CD4-positive, alpha-beta memory T cell (primary cell): Measurements from ENCODE around the gene RGMB. TPM values are rescaled to one million over a fixed set of nuclear protein-coding genes. Genes with fewer than 3 reads are reported as not detected.
"Not testable (repeated sequence)": the region's sequence is repeated elsewhere in the genome, so short reads cannot be mapped to it uniquely, and the experiment has no call there.

ENCODE experiments used
- CTCF ChIA-PET: fragments of 350-600 bp; sonication (Branson Sonifier 250); formaldehyde crosslinking; loops from one replicate; lab custom pipeline; 2021; ENCODE audit warnings: inconsistent platforms; ENCODE audit not compliant: partially characterized antibody; lab: Charles Lee
- POLR2A ChIA-PET: fragments of 350-600 bp; sonication (Branson Sonifier 250); formaldehyde crosslinking; loops from one replicate; lab custom pipeline; 2021; ENCODE audit not compliant: partially characterized antibody; lab: Charles Lee
- DNase-seq, 5 donors: peaks; one replicate each; pipeline versions ENCODE4 v3.0.0 to v3.0.0-alpha.2; 2020 to 2022; ENCODE audit warnings: mixed read lengths in 1 of 5
- H3K27ac ChIP-seq: one replicate; pipeline ENCODE4 v1.7.0; 2013; ENCODE audit warnings: low read depth, low read length
- H3K27me3 ChIP-seq: 2 replicates; pipeline ENCODE4 v1.7.0; 2013; ENCODE audit warnings: mild to moderate bottlenecking, low read length, moderate library complexity; ENCODE audit not compliant: insufficient read depth
- H3K36me3 ChIP-seq: 2 replicates; pipeline ENCODE4 v1.7.0; 2013; ENCODE audit warnings: mild to moderate bottlenecking, low read length, moderate library complexity; ENCODE audit not compliant: insufficient read depth
- H3K4me1 ChIP-seq: 2 replicates; pipeline ENCODE4 v1.7.0; 2013; ENCODE audit warnings: mild to moderate bottlenecking, low read length, moderate library complexity; ENCODE audit not compliant: insufficient read depth
- H3K4me3 ChIP-seq, 2 donors: one replicate each; pipeline ENCODE4 v1.7.0; 2013; ENCODE audit warnings: low read length in 2 of 2, mild to moderate bottlenecking in 1 of 2
- H3K9me3 ChIP-seq, 2 donors: one replicate each; pipeline ENCODE4 v1.7.0; 2013; ENCODE audit warnings: low read length in 2 of 2, control low read depth in 1 of 2; ENCODE audit not compliant: control insufficient read depth in 1 of 2
- H3K27ac Mint-ChIP-seq, 7 donors: one replicate each; pipeline ENCODE4 v1.8.0; 2020 to 2021; ENCODE audit warnings: mixed read lengths in 7 of 7, mild to moderate bottlenecking in 6 of 7, inconsistent platforms in 3 of 7, moderate library complexity in 3 of 7
- H3K27me3 Mint-ChIP-seq, 2 donors: one replicate each; pipeline ENCODE4 v1.8.0; 2020 to 2021; ENCODE audit warnings: mixed read lengths in 2 of 2
- H3K36me3 Mint-ChIP-seq, 2 donors: one replicate each; pipeline ENCODE4 v1.8.0; 2020 to 2021; ENCODE audit warnings: mixed read lengths in 2 of 2, inconsistent platforms in 1 of 2, mild to moderate bottlenecking in 1 of 2
- H3K4me1 Mint-ChIP-seq, 4 donors: one replicate each; pipeline ENCODE4 v1.8.0; 2020 to 2021; ENCODE audit warnings: mixed read lengths in 4 of 4, mild to moderate bottlenecking in 1 of 4
- H3K4me3 Mint-ChIP-seq, 8 donors: one replicate each; pipeline ENCODE4 v1.8.0; 2020 to 2021; ENCODE audit warnings: mixed read lengths in 8 of 8, mild to moderate bottlenecking in 7 of 8, moderate library complexity in 6 of 8, inconsistent platforms in 3 of 8
- H3K9me3 Mint-ChIP-seq, 8 donors: one replicate each; pipeline ENCODE4 v1.8.0; 2020 to 2021; ENCODE audit warnings: mixed read lengths in 8 of 8, mild to moderate bottlenecking in 5 of 8, inconsistent platforms in 3 of 8, moderate library complexity in 1 of 8
- intact Hi-C: fragments of 100-400 bp; cut with micrococcal nuclease; formaldehyde crosslinking; loops from one replicate; pipeline ENCODE4 v1.15.1; 2023
- polyA plus RNA-seq, 2 donors: library from polyadenylated mRNA; unstranded; fragments of 300-500 nt; fragmentation: Illumina TruSeq; gene quantifications; one replicate each; pipeline ENCODE4 v1.2.3, GENCODE V29; 2021
- total RNA-seq, 2 experiments: library from RNA; stranded (reverse); gene quantifications; one replicate each; pipeline ENCODE4 v1.2.3, GENCODE V29; 2021

Gene RGMB
- total and polyA plus RNA-seq, 4 experiments from 2014 or later = 5.4 to 17.0 (median 12.1) TPM

- DNase-seq, H3K4me3 Mint-ChIP-seq, H3K27ac ChIP-seq, H3K4me3 ChIP-seq, H3K27me3 ChIP-seq, H3K27me3 Mint-ChIP-seq, H3K4me1 ChIP-seq, intact Hi-C loops, H3K9me3 ChIP-seq, POLR2A ChIA-PET, H3K36me3 Mint-ChIP-seq, H3K27ac Mint-ChIP-seq, H3K36me3 ChIP-seq, H3K4me1 Mint-ChIP-seq, H3K9me3 Mint-ChIP-seq: not testable (repeated sequence)
- CTCF ChIA-PET = interaction anchor here (5.8 kb wide), 1 partner anchor 16 kb away, joined by 35 read pairs; no protein-coding TSS in a partner anchor
Observed at GRCh38 chr5:98752331-98752730, 21.1 kb upstream of the RGMB start.

GRCh38 chr5:98752801-98753200 lies 20.7 kb upstream of the RGMB start:
- H3K36me3 Mint-ChIP-seq, POLR2A ChIA-PET, H3K36me3 ChIP-seq, intact Hi-C loops, H3K4me1 Mint-ChIP-seq, H3K4me1 ChIP-seq, DNase-seq, H3K27me3 ChIP-seq, H3K27me3 Mint-ChIP-seq, H3K9me3 Mint-ChIP-seq, H3K27ac Mint-ChIP-seq, H3K9me3 ChIP-seq, H3K4me3 Mint-ChIP-seq, H3K4me3 ChIP-seq, H3K27ac ChIP-seq: not testable (repeated sequence)
- CTCF ChIA-PET = interaction anchor here (5.8 kb wide), 1 partner anchor 15 kb away, joined by 35 read pairs; no protein-coding TSS in a partner anchor

GRCh38 chr5:98753507-98753906 lies 20.0 kb upstream of the RGMB start:
- no peaks in the 10 kb centered on the region for H3K36me3 ChIP-seq
- no peak overlapping the region for H3K4me3 ChIP-seq
- no peaks in the 10 kb centered on the region for H3K27me3 ChIP-seq
- Mint-ChIP-seq H3K4me3 (no peak overlapping the region), H3K27me3 (peaks cover 0 to 6% of the 10 kb centered on the region in 2 donors), H3K4me1 (no peaks in the 10 kb centered on the region), H3K27ac (no peak overlapping the region), H3K36me3 (no peaks in the 10 kb centered on the region), H3K9me3 (peaks cover 0 to 4% (median 0%) of the 10 kb centered on the region in 8 donors)
- POLR2A ChIA-PET = no interaction called here
- no peaks in the 10 kb centered on the region for H3K9me3 ChIP-seq
- no peaks in the 10 kb centered on the region for H3K4me1 ChIP-seq
- no peak for DNase-seq
- no peak overlapping the region for H3K27ac ChIP-seq
- CTCF ChIA-PET = interaction anchor here (5.8 kb wide), 1 partner anchor 14 kb away, joined by 35 read pairs; no protein-coding TSS in a partner anchor
- intact Hi-C loops = no loop called here

GRCh38 chr5:98755406-98755805 lies 18.1 kb upstream of the RGMB start:
- Mint-ChIP-seq H3K9me3 (peaks cover 0 to 4% (median 0%) of the 10 kb centered on the region in 8 donors), H3K27me3 (peaks cover 0 to 4% of the 10 kb centered on the region in 2 donors), H3K36me3 (no peaks in the 10 kb centered on the region), H3K4me3 (no peak overlapping the region), H3K4me1 (no peaks in the 10 kb centered on the region), H3K27ac (no peak overlapping the region)
- no peaks in the 10 kb centered on the region for H3K9me3 ChIP-seq
- H3K27ac ChIP-seq = no peak overlapping the region
- no peak overlapping the region for H3K4me3 ChIP-seq
- no peaks in the 10 kb centered on the region for H3K27me3 ChIP-seq
- ChIA-PET POLR2A (no interaction called here), CTCF (interaction anchor here (5.8 kb wide), 1 partner anchor 13 kb away, joined by 35 read pairs; no protein-coding TSS in a partner anchor)
- no peak for DNase-seq
- intact Hi-C loops = no loop called here
- H3K36me3 ChIP-seq = no peaks in the 10 kb centered on the region
- no peaks in the 10 kb centered on the region for H3K4me1 ChIP-seq

DNA sequence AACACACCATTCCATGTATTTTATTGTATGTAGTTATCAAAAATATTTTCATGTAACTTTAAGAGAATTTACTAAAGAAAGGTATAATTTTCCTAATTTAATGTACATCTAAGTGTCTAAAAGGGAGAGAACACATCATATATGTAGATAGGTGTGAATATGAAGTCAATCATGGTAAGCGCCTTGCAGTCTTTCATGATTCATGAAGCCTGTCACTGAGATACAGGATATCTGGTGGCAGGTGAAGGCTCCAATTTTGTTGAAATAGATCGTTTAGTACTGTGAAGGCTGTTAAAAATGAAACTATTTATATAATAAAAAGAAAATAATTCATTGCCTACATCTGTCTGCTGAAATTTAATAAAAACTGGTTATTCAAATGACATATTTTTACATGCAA lies 15.5 kb upstream of the RGMB start:
- intact Hi-C loops = no loop called here
- Mint-ChIP-seq H3K9me3 (peaks cover 0 to 9% (median 0%) of the 10 kb centered on the region in 8 donors), H3K27ac (no peak overlapping the region), H3K27me3 (peaks cover 2 to 6% of the 10 kb centered on the region in 2 donors), H3K4me3 (no peak overlapping the region), H3K36me3 (no peaks in the 10 kb centered on the region), H3K4me1 (no peaks in the 10 kb centered on the region)
- H3K27me3 ChIP-seq = no peaks in the 10 kb centered on the region
- ChIA-PET POLR2A (no interaction called here), CTCF (interaction anchor here (5.8 kb wide), 1 partner anchor 10 kb away, joined by 35 read pairs; no protein-coding TSS in a partner anchor)
- H3K9me3 ChIP-seq = no peaks in the 10 kb centered on the region
- DNase-seq = no peak
- H3K36me3 ChIP-seq = no peaks in the 10 kb centered on the region
- no peak overlapping the region for H3K27ac ChIP-seq
- H3K4me3 ChIP-seq = no peak overlapping the region
- H3K4me1 ChIP-seq = no peaks in the 10 kb centered on the region

- Histone ChIP-seq H3K27me3 (peaks cover 11% of the 10 kb centered on the region), H3K27ac (no peak overlapping the region), H3K36me3 (no peaks in the 10 kb centered on the region), H3K4me1 (peaks cover 2% of the 10 kb centered on the region), H3K9me3 (no peaks in the 10 kb centered on the region), H3K4me3 (no peak overlapping the region)
- Mint-ChIP-seq H3K9me3 (peaks cover 0 to 6% (median 0%) of the 10 kb centered on the region in 8 donors), H3K4me1 (peaks cover under 1 to 10% (median 2%) of the 10 kb centered on the region in 4 donors), H3K36me3 (no peaks in the 10 kb centered on the region), H3K4me3 (no peak overlapping the region), H3K27me3 (peaks cover 21 to 22% of the 10 kb centered on the region in 2 donors), H3K27ac (no peak overlapping the region)
- ChIA-PET CTCF (no interaction called here), POLR2A (no interaction called here)
- no peak for DNase-seq
- intact Hi-C loops = no loop called here
Observed at GRCh38 chr5:98763001-98763630, 10.3 kb upstream of the RGMB start.

DNA sequence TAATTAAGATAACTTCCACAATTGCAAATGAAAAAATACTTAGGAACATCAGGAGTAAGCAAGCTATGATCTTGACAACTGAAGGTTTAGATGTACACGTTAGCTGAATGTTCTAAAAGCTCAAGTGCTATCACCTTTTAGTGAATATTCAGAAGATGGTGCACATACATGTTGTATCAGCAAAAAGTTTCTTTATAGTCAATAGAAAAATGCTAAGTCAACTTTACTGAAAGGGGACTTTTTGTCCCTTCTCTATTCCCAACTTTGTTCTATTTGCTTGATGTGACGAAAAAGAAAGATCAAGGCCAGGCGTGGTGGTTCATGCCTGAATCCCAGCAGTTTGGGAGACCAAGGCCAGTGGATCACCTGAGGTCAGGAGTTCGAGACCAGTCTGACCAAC lies 7.6 kb upstream of the RGMB start:
- Histone ChIP-seq H3K36me3 (no peaks in the 10 kb centered on the region), H3K4me1 (peaks cover 14% of the 10 kb centered on the region), H3K9me3 (no peaks in the 10 kb centered on the region), H3K27ac (no peak overlapping the region), H3K4me3 (no peak overlapping the region), H3K27me3 (peaks cover 21% of the 10 kb centered on the region)
- POLR2A ChIA-PET = no interaction called here
- H3K27me3 Mint-ChIP-seq = peaks cover 25 to 30% of the 10 kb centered on the region in 2 donors
- CTCF ChIA-PET = no interaction called here
- no peak overlapping the region for H3K27ac Mint-ChIP-seq
- H3K9me3 Mint-ChIP-seq = peaks cover 0 to 6% (median 0%) of the 10 kb centered on the region in 8 donors
- peaks cover 11 to 31% (median 13%) of the 10 kb centered on the region in 4 donors for H3K4me1 Mint-ChIP-seq
- intact Hi-C loops = no loop called here
- no peak overlapping the region for H3K4me3 Mint-ChIP-seq
- peaks cover 0 to 2% of the 10 kb centered on the region in 2 donors for H3K36me3 Mint-ChIP-seq
- DNase-seq = no peak
